GM19455 (cell line): ENCODE measurements around the gene MAPKAPK3.
"Not testable (repeated sequence)": the region's sequence is repeated elsewhere in the genome, so short reads cannot be mapped to it uniquely, and the experiment has no call there.

Experiments
- ATAC-seq: cut with Tn5 transposase; IDR thresholded peaks from one replicate; pipeline ENCODE4 v1.9.1; 2021; ENCODE audit not compliant: unreplicated experiment

The MAPKAPK3 gene

GRCh38 chr3:50652709-50653108, 35.8 kb downstream of the MAPKAPK3 start:
- ATAC-seq: no peak

- ATAC-seq: no peak
These were observed 37.1 kb downstream of the MAPKAPK3 start for GRCh38 chr3:50653937-50654595.

GRCh38 chr3:50655009-50655830, 38.3 kb downstream of the MAPKAPK3 start:
- no peak for ATAC-seq

- ATAC-seq: no peak
These were observed 39.7 kb downstream of the MAPKAPK3 start for GRCh38 chr3:50656417-50657195.

- no peak for ATAC-seq
These were observed 40.5 kb downstream of the MAPKAPK3 start for GRCh38 chr3:50657407-50657806.

GRCh38 chr3:50657816-50658215, 40.9 kb downstream of the MAPKAPK3 start:
- no peak for ATAC-seq

GRCh38 chr3:50658416-50658815, 41.5 kb downstream of the MAPKAPK3 start:
- ATAC-seq: no peak

GRCh38 chr3:50658831-50659230, 41.9 kb downstream of the MAPKAPK3 start:
- no peak for ATAC-seq

GRCh38 chr3:50660386-50660785, 43.4 kb downstream of the MAPKAPK3 start:
- no peak for ATAC-seq

- no peak for ATAC-seq
These were observed 44.4 kb downstream of the MAPKAPK3 start for GRCh38 chr3:50661321-50661837.

GRCh38 chr3:50662408-50662807, 45.5 kb downstream of the MAPKAPK3 start:
- ATAC-seq: no peak

GRCh38 chr3:50665081-50665840, 48.3 kb downstream of the MAPKAPK3 start:
- no peak for ATAC-seq

GRCh38 chr3:50665841-50666115, 48.8 kb downstream of the MAPKAPK3 start:
- ATAC-seq: not testable (repeated sequence)

GRCh38 chr3:50666837-50667236, 49.9 kb downstream of the MAPKAPK3 start:
- ATAC-seq: no peak

- no peak for ATAC-seq
These were observed 54.4 kb downstream of the MAPKAPK3 start for GRCh38 chr3:50671331-50671730.

GRCh38 chr3:50672656-50673055, 55.7 kb downstream of the MAPKAPK3 start:
- no peak for ATAC-seq

GRCh38 chr3:50673931-50674330, 57.0 kb downstream of the MAPKAPK3 start:
- no peak for ATAC-seq

GRCh38 chr3:50674349-50675178, 57.6 kb downstream of the MAPKAPK3 start, which contains the start of gene DOCK3:
Gene DOCK3 (plus strand): TSS chr3:50674927. CDS start chr3:50675264, 337 bp downstream.
- no peak for ATAC-seq

- ATAC-seq: no peak
These were observed 58.5 kb downstream of the MAPKAPK3 start for GRCh38 chr3:50675179-50676030.
